Measurements from ENCODE around the gene AGBL1.

- TF ChIP-seq CTCF (IDR thresholded peaks at IDR 0.05) (no peak), POLR2A (IDR thresholded peaks at IDR 0.05) (no peak)
Measured at GRCh38 chr15:86714241-86714640, 634.6 kb downstream of the AGBL1 start.
